NCI-H2107 (cell line): ENCODE results near the gene PPIP5K2.

Experiments
- DNase-seq: peaks from one replicate; lab custom pipeline; 2025; lab: John Stamatoyannopoulos, UW

Gene PPIP5K2

DNA sequence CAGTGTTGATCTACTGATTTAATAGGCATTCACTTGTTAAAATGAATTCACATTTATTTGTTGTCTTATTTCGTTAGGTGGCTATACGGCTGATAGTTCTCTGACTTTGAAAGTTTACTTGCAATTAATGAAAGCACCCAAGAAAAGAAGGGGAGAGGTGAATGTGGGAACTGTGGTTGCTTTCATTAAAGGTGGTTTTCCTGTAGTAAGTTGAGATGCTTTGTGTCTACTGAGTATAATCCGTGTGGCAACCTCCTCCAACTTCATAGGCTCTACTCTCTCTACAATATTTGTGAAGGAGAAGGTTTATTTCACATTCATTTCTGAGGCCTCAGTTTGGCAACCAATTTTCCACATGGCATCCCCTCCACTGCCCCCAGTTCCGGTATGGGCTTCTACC lies 125.7 kb downstream of the PPIP5K2 start:
- no peak for DNase-seq

DNA sequence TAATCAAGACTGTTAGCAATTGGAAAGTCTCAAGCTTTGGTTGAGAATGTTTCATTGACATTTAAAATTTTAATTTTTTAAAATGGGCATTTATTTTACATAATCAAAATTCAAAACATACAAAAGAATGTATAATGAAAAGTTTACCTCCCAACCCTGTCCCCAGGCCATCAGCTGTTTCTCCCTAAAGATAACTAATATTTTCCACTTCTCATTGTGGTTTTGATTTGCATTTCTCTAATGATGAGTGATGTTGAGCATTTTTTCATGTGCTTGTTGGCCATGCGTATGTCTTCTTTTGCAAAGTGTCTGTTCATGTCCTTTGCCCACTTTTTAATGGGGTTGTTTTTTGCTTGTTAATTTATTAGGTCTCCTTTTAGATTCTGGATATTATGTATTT lies 127.0 kb downstream of the PPIP5K2 start:
- no peak for DNase-seq

DNA sequence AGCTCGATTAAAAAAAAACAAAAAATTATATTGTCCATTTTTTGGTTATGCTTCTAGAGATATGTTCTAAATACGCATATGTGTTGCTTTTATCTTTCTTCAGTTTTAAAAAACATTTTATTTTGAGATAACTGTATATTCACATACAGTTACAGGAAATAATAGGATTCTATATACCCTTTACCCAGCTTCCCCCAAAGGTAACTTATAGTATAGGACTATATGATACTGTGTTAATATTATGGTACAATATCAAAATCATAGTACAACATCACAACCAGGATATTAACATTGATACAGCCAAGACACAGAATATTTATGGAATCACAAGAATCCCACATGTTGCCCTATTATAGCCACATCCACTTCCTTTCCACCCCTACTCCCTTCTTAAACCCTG lies 129.0 kb downstream of the PPIP5K2 start:
- no peak for DNase-seq

DNA sequence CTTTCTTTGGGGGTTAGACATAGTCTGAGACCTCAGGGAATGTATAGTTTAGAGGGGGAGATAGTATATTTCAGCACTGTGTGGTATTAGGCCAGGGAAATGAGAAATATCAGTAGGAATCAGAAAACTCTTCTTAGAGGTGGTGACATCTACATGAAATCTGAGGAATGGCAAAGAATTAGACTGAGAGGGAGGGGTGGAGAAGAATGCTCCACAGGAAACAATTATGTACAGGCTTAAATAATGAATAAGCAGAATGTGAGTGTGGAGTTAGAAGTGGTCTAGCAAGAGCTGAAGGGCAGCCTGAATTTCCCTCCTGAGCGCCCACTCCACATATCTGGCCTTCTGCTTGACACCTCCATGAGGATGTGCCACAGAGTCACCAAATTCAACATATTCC lies 134.8 kb downstream of the PPIP5K2 start:
- DNase-seq = no peak

DNA sequence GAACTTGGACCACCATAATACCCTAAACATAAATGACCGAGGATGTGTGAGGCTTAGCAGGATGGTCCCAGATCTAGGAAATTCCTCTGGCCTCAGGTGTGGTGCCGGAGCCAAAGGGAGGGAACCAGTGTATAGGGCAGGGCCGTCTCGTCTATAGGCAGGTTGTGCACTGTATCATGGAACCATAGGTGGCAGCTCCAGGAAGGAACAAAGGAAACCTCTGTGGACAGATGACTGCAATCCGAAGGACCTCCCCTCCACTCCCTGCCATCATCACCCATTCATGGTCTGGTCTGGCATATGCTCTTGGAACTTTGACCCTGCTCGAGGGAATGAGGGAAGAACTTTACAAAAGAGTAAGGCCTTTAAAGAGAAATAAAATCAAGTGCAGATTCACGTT lies 135.6 kb downstream of the PPIP5K2 start:
- DNase-seq = no peak

DNA sequence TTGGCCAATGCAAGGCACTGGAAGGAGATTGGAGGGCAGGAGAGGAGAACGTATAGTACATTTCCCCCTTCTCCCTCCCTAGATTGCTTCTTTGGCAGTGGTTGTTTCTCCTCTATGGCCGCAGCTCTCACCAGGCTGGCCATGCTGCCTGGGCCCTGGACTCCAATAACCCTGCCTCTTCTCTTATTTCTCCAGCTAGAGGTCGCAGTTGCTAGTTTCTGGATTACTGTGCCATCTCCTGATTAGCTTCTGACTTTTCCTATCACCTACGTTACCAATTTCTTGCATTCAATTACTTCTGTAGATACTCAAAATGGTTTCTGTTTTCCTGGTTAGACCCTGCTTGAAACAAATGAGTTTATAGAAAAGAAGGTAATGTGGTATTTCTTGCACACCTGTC lies 136.1 kb downstream of the PPIP5K2 start:
- DNase-seq = no peak

DNA sequence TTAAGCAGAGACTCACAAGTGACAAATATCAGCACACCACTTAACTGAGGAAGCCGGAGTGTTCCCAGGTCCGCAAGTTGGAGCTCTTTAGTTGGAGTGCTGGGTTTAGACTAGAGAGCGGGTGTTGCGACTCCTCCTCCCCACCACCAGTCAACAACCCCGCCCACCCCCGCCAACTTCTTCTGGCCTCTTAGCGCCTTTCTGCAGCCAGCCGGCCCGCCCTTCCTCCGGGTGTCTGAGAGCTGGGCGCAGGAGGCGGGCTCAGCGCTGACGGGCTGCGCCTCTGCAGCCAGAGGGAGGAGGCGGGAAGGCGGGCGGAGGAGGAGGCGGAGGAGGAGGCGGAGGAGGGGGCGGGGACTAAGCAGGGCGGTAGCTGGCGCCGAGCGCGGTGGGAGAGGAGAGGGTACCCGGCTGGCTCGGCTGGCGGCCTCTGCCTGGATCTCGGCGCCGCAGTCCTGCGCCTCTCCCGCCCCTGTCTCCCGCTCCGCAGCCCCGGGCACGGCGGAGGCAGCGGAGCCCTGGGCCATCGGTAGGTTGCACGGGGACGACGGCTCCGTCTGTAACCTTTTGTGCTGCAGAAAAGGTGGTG lies 138.4 kb downstream of the PPIP5K2 start, which contains the start of gene MACIR:
MACIR (plus strand) TSS at position 396 of the 589 bp plus-strand sequence. CDS start 17,157 bp downstream, outside the sequence.
- DNase-seq = peak; percentile 82

DNA sequence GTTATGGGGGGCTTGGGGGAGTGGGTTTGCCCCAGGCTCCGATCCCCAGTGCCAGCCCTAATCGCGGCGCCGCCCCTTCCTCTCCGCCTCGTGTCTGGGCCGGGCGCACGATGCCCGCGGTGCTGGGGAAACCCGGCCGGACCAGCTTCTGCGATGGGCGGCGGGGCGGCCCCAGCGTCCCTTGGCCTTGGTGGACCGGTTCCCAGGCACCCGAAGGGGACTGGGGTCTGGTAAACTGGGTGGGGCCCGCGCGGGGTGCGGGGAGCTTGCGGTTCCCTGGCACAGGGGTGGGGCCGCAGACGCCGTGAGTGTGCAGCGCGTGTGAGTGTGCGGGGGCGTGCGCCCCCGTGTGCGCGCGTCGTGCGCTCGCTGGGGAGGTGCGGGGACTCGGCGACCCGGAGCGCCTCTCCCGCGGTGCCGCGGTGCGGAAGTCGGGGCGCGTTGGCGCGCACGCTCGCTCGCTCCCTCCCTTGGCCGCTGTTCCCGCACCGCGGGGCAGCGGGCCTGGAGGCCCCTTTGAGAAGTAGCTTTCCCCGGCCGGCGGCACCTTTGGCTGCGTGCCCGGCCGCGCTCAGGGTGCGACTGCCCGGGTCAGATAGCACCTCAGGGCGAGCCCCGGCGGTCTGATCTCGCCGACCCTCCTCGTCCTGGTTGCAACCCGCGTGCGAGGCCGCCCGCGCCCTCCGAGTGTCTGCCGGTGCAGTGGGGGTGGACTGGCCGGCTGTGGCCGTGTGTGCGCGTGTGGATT lies 139.0 kb downstream of the PPIP5K2 start:
- peak; percentile 16 for DNase-seq

DNA sequence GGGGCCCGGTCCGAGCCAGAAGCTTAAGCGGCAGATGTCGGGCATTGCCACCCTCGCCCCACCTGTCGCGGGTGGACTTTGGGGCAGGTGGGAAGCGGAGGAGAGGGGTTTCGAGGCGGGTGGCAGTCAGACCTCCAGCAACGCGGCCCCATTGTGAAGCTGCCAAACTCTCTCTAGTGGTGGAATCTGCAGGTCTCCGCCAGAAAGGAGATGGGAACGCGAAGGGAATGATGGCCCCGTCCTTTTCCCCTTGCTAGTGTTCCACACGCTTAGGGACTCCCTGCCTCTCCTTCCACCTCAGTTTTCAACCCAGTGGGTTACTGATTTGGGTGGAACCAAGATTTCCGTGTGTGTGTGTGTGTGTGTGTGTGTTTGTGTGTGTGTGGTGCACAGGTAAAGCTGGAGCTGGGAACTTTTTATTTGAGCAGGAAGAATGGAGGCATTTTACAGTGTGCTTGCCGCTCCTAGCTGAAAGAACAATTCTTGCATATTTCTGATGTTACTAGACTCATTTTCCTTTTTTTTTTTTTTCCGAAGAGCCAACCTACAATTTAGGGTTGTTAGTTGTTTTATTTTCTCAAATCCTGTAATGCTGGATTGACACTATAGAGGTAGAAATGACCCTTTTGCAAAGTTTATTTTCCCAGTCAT lies 139.7 kb downstream of the PPIP5K2 start:
- DNase-seq = no peak

DNA sequence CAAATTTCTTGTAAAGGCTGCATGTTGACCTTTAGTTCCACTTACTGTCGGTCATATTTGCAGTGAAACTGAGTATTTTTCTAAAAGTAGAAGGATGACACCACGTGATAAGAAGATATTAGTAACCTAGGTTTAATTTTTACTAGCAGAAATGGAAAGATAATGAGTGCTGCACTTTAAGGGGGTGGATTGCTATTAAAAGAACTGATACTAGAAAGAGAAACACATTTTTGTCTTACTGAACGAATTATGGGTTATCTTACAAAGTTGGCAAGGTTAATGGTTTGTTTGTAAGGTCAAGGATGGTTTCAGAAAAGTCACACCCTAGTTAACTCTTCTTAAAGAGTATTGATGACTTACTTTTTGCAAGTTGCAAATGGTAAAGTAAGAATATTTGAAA lies 140.8 kb downstream of the PPIP5K2 start:
- DNase-seq = no peak
